GM18873 (cell line): ENCODE results near the gene FOXP1.

ENCODE experiments used
- ATAC-seq: cut with Tn5 transposase; IDR thresholded peaks from one replicate; pipeline ENCODE4 v1.9.1; 2021; ENCODE audit warnings: mild to moderate bottlenecking, moderate library complexity, moderate number of reproducible peaks; ENCODE audit not compliant: unreplicated experiment, low FRiP score

FOXP1 gene

DNA sequence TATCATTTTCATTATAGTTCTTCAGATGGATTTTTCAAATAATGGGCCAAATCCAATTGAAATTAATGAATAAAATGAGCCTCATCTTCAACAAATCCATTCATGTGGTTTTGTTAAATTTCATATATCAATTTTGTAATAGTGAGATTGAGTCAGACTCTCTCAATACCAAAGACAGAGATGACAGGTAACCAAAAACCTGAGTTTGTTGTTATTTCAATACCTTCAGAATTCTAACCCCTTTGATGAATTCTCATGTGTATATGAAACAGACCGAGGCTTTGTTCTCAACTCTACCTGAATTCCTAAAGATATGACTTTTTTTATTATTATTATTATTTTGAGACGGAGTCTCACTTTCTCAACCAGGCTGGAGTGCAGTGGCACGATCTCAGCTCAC is 92.8 kb downstream of the FOXP1 start:
- no peak for ATAC-seq

DNA sequence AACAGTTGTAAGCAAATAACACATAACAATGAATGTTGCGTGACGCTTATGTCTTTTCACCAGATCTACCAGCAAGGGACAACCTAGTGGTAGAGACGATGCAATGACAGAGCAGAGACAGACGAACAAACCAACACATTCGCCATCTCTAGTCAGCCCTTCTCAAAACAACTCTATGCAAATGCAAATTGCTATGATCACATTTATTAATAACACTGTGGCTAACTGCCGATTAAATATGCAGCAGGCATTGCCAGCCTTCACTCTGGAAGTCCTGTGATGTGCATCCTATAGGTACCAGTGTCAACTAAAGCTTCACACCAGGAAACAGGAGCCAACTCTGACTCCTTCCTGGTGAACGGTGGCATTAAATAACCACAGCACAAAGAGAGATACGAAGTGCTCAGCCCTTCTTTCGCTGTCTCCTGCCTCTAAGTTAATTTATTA is 94.2 kb downstream of the FOXP1 start:
- no peak for ATAC-seq

DNA sequence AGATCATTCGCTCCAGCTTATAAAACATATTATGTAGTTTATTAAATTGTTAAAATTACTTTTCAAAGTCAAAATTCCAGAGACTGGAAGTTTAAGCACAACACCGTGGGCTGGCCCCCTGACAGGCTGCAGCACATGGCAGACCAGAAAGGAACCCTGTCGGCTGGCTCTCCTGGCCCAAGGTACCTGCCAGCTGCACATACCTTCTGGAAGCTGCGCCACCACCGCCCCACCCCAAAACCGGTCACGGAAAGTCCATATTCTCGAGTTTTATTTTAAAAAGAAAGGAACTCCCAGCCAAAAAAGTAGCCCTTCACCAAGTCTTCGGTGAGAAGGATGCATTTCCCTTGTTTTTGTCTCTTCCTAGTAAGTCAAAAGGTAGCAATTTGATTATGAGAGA is 94.6 kb downstream of the FOXP1 start:
- no peak for ATAC-seq

DNA sequence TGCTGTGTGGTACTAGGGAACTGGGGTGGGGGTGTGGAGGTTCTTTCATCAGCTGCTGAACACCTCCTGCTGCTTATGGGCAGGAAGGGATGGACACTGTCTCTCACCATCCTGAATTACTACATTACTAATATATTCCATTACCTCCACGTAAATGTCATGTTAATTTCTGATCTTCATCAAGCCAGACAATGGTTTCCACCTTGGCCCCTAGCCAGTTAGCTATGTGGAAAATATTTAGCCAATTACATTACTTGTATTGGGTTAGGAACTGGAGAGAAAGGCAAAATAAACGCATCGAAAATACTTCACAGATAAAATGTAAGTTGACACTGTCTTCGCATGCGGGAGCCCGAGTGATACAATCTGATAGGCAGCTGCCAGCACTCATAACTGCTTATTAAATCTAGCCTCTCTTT is 95.1 kb downstream of the FOXP1 start:
- ATAC-seq = no peak

DNA sequence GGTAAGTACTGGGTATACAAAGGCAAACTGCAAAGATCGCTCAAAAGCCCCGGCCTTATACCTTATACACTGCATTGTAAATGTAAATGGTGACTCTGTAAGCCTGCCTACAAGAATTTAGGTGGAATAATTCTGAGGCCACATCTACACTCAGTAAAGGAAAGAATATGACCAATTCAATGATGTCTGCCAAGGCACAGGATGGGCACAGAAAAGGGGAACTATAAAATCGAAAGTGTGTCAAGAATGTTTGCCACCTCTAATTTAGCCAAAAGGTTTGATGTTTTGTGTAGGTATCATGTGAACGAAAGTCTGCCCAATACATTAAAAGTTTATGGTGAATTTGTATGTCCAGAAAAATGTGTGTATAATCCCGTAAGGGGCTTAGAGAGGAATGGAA is 96.1 kb downstream of the FOXP1 start:
- no peak for ATAC-seq

DNA sequence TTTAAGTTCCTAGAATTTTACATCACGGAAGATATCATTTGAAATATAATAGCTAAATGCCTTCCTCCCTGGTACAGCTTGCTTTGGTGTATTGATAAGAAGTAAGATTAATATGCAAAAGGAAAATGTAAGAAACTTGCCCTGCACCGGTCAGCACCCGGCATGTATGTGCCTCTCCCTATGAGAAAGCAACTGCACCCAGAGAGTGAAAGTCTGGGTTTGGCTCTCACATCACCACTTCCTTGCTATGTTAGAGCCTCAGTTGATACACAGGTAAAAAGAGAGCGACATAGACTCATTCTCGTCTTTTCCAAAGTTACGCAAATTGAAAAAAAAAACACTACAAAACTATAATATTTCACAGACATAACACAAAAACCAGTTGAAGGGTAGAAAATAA is 96.7 kb downstream of the FOXP1 start:
- ATAC-seq = no peak

DNA sequence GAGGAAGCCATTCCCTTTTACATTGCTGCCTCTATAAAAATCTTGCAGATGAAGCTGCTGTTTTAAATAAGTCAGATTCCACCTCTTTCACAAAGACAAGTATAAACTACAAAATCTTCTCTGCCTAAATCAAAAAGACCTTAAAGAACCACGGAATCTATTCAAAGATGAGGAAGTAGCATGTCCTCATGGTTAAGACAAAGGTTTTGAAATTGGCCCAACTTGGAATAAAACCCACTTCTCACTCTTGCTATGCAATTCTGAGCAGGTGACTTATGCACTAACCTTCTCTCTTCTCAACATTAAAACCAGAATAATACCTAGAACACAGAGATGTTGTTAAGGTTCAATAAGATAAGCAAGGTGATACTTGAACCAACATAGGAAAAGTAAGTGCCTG is 97.6 kb downstream of the FOXP1 start:
- no peak for ATAC-seq

DNA sequence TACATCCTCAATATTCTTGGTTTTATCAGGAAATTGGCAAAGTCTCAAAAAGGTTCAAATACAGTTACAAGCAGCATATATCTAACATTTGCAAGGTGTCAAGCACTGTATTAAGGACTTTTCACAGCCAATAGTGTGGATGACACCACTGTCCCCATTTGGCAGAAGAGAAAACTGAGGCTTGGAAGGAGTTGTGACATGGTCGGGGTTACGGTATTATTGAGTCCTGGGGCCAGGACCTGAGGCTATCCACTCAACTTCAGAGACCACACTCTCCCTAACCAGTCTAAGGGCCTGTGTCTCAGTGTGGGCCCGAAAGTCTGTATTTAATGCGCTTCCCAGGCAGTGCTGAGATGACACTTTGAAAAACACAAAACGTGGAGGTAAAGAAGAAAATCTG is 99.1 kb downstream of the FOXP1 start:
- no peak for ATAC-seq

DNA sequence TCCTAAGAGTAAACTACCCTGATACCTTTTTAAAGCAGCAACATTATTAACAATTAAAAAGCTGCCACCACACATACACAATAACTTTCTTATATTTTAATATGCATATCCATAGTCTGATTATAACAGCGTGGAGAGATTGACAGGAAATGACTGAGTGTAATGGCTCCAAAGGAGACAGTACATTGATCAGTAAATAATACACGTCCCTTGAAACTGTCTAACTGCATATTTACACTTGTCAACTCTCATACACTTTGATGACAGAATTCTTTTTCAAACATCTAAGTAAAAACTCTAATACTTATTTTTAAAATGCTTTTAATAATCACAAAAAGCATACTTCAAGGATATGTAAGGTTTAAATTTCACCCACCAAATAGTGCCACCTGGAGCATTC is 99.5 kb downstream of the FOXP1 start:
- no peak for ATAC-seq

DNA sequence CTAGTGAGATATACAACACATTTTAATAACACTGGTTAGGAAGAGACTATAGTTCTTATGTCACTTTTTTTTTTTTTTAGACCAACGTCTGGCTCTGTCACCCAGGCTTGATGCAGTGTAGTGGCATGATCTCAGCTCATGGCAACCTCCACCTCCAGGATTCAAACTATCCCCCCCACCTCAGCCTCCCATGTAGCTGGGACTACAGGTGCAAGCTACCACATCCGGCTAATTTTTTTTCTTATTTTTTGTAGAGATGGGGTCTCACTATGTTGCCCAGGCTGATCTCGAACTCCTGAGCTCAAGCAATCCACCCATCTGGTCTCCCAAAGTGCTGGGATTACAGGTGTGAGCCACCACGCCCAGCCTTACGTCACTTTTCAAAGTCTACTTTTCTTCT is 100.8 kb downstream of the FOXP1 start:
- ATAC-seq = no peak

DNA sequence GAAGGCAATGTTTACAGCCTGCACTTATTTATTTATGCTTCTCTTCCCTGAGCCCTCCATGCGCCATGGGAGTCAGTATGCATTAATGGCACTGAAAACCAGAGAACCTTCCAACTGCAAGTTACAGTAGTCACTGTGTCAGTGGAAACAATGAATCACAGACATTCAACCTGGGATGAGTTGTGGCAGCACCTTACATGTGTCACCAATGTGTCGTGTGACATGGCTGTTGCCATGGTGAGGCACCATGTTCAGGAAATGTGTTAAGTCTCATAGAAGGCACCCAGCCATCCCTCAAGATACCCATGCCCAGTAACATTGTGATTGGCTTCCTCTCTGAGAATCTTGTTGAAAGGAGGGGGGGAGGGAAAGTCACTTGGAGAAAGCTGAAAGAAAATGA is 105.0 kb downstream of the FOXP1 start:
- ATAC-seq = no peak

DNA sequence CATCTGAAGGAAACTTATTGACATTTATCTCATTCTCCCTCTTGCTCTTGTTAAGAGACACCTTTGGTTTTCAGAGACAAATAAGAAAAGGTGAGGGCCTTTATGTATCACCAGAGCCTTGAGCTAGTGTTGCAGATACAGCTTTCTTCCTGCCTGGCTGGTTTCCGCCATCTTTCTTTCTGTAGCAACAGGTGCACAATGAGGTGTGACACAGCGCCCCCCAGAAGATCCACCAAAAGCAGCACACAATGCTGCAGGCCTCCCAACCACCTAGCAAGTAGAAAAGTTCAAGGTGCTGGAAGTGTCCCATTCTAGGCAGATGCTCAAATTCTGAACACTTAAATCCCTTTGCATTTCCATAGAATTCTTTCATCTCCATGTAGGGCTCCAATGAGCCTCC is 106.6 kb downstream of the FOXP1 start:
- ATAC-seq = no peak

DNA sequence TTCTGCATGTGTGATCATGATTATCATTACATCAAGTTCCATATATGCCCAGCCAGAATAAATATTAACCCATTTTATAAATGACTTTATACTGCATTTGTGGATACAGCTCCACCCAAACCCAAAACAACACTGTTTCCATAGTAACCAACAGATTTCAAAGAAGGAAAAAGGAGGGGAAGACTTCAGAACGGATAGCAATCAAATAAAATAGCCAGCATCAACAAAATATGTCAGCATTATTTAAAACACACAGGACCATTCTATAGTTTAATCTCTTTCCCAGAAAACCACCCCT is 114.4 kb downstream of the FOXP1 start:
- ATAC-seq = no peak

DNA sequence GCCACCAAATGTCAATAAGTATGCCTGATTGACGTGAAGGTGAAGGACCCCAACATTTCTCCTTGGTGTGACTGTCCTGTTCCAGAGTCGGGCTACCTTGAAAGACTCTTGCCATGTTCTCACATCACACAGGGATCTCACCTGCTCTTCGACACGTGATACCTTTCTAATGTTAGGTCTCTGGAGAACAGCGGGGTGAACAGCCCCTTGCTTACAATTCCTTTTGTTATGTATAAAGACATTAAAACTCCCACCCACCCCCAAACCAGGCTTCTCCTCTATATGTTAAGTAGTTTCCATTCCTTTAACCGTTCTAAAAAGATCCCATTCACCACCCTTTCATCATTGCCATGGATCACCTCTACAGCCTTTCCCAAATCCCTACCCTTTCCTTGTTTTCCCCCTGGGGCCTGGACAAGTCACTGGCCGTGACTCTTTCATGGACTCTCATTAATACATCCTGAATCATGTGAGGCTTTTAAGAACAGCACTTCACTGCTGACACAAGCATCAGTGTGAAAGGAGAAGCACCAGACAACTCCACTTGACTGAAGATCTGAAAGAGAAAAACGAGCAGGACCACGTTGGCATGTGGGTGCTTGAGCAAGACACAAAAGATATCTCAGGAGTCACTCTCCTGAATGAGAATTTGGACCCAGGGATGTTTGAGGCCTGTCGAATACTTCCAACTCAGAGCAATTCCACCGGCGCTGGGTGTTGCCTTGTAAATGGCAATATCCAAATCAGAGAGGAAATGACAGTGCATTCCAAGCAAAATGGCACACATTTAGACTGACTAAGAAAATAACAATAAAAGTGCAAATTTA is 115.0 kb downstream of the FOXP1 start:
- ATAC-seq = no peak

DNA sequence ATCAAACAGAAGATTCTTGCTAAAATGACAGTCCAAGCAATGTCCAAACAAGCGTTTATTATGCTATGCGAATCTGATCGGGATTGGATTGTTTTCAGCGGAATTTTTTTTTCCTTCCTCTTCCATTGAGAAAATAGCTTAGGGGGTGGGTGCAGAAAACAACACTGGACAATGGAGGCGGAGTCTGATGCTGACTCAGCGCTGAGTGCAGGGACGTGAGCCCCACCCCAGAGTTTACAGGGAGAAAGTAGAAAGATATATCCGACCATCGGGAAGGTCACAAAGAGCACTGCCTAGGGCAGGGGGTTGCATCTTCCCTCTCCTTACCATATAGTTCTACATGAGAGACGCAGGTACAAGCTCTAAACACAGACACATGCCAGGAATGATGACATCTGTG is 117.0 kb downstream of the FOXP1 start:
- ATAC-seq = no peak

DNA sequence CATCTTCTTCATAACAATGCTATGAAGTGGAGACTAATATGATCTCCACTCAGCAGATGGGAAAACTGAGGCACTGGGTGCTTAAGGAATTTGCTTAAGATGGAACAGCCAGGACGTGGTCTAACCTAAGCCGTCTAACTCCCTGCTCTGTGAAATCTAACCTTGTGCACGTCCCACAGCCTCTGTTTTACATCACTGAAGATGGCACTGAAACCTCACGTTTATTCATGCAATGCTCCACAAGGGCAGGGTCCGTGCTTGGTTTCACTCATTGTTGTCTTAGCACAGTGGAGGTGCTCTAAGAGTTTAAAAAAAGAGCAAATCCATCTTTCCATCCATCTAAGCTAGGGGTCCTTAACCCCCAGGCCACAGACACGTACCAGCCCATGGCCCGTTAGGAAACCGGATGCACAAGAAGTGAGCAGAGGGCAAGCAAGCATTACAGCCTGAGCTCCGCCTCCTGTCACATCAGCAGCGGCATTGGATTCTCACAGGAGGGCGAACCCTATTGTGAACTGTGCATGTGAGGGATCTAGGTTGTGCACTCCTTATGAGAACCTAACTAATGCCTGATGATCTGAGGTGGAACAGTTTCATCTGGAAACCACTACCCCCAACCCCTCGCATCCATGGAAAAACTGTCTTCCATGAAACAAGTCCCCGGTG is 118.0 kb downstream of the FOXP1 start:
- no peak for ATAC-seq

DNA sequence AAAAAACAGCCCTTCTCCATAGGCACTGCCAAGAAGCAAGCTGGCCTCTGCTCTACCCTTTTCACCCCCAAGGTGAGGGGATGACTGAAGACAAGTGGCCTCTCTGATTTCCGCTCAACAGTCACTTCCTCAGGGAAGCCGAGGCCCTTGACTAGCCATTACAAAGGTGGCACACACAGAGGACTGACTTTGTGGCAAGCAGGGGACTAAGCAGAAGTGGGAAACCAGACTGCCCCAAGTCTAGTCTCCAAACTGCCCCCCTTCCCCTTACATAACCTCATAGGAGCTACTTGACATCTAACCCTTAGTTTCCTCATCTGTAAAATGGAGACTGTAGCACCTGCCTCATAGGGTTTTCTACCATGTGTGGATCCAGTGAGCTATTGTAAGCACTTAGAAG is 118.9 kb downstream of the FOXP1 start:
- ATAC-seq = no peak

DNA sequence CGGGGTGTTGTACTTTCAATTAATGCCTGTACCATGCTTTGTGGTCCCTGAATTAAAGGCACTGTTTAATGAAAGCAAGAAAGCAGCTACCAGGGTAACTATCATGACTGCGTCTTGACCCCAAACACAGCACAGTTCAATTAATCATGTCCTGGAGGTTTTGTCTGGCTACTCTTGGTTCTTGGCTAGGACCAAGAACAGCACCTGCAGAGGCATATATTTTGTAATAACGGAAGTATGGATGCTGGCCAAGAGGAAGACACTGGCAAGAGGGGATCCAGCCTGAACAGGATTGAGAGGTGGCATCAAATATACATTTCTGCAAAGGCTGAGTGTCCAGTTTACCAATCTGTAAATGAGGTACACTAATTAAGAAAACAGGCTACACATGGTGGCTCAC is 119.9 kb downstream of the FOXP1 start:
- ATAC-seq = no peak

DNA sequence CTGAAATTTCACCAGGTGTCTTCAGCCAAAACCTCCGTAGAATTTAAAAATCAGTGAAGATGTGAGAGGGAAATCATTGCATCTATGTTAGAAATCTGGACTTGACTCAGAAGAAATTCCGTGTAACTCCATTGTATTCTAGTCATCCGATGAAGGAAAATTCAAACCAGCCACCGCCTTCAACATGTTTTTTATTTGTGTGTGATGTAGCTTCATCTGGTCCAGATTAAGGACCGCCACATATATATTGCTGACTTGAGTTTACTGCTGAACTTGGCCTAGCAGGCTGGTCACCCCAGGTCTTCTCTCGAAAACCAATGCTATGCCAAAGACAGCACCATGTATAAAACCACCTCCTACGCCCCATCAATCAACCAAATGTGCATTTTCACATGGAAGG is 120.9 kb downstream of the FOXP1 start:
- no peak for ATAC-seq

DNA sequence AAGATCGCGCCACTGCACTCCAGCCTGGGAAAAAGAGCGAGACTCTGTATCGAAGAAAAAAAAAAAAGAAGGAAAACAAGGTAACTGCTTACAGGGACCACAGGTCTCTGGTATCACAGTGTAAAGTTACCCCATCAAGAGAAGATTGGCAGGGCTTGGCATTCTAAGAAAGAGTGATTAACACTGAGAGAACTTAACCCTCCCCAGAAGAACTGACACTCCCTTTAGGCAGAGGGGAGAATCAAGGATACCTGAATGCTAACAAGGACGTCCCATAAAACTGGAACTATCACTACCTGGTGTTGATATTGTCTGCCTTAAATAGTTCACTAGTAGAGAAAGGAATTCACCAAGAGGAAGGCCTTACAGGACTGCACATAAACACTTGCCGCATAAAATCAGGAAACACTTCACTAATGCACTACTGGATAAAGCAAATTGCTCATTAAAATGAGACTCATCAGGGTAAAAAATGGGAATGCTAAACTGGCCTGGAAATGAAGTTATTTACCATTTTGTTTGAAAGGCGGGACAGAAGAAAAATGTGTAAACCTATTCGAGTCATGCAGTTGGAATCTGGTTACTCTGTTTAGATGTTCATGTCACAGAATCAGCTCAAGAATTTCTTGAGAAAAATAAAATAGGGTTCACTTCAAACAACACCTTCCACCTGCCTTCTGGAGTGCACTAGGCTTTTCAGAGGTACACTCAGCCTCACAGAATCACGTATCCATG is 121.6 kb downstream of the FOXP1 start:
- no peak for ATAC-seq

DNA sequence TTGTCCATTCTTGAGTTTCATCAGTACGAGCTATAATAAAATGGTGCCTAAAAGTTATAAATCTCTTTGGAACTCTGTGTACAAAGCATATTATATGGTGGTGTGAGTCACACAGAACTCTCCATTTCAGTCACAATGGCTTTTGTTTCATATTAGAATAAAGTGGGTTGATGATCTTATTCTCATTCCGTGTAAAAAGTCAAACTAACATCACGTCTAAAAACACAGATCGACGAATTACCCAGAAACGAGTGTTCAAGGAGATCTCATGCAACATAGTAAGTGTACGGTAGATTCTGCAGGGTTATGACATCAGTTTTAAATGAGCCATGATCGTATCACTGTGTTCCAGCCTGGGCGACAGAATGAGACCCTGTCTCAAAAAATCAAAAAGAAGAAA is 122.4 kb downstream of the FOXP1 start:
- no peak for ATAC-seq

DNA sequence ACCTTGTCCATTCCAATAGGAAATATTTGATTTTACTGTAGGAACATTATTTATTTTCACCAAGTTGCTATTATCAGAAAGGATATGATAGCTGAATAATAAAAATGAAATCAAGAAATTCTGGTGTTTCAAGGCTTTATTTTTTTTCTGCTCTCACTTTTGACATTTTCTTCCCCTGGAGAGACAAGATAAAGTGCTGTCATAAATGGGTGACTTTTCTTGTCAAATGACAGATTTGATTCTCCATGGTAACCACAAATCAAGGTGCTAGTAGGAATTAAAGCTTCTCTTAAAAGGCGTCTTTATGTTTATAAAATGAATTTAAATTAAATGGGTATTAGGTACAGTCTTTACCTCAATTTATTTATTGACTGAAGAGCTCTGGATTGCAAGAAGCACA is 124.6 kb downstream of the FOXP1 start:
- ATAC-seq = no peak
